ENCODE data around the gene MYCN.

DNA sequence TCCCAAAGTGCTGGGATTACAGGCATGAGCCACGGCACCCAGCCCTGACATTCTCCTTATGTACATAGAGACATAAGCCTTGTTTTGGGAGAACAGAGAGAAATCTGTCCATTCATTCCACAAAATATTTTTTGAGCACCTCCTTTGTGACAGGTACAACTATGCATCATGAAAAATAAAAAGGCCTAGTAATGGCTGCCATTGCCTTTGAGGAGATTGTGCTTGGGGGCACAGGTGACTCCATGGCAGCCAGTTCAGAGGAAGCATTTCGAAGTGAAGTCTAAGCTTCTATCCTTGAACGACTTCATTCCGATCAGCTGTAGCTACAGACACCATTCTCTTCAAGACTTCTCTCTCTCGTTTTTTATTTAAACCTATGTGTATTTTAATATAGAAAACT is 10.5 kb upstream of the MYCN start:
- TF ChIP-seq ARNT (IDR thresholded peaks at IDR 0.05) (no peak), FOXA1 (IDR thresholded peaks at IDR 0.05) (no peak), SP1 (IDR thresholded peaks at IDR 0.05) (no peak), FOXK2 (IDR thresholded peaks at IDR 0.05) (no peak), NFRKB (IDR thresholded peaks at IDR 0.05) (no peak), FOXM1 (IDR thresholded peaks at IDR 0.05; ENCODE audit: borderline replicate concordance) (no peak)
